ENCODE measurements around the gene ULK3. TPM values are rescaled to one million over a fixed set of nuclear protein-coding genes. Genes with fewer than 3 reads are reported as not detected.

Gene ULK3
- total RNA-seq, 1 experiment from 2014 or later: 15.3 TPM

DNA sequence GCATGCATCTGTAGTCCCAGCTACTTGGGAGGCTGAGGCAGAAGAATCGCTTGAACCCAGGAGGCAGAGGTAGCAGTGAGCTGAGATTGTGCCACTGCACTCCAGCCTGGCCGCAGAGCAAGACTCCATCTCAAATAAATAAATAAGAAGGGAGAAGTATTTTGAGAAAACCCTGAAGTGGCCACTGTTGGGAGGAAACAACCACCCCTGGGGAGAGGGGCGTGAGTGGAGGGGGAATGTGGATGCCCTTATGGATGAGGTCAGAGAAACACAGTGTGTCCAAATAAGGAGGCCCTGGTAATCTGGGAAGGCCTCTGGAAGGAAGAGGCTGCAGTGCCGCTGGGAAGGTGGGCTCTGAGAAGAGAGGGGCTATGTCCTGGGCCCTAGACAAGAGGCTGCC lies 20.7 kb downstream of the ULK3 start:
- DNase-seq (ENCODE audit: low read depth): no peak

GRCh38 chr15:74821790-74822158 lies 21.2 kb downstream of the ULK3 start:
- DNase-seq (ENCODE audit: low read depth): no peak

DNA sequence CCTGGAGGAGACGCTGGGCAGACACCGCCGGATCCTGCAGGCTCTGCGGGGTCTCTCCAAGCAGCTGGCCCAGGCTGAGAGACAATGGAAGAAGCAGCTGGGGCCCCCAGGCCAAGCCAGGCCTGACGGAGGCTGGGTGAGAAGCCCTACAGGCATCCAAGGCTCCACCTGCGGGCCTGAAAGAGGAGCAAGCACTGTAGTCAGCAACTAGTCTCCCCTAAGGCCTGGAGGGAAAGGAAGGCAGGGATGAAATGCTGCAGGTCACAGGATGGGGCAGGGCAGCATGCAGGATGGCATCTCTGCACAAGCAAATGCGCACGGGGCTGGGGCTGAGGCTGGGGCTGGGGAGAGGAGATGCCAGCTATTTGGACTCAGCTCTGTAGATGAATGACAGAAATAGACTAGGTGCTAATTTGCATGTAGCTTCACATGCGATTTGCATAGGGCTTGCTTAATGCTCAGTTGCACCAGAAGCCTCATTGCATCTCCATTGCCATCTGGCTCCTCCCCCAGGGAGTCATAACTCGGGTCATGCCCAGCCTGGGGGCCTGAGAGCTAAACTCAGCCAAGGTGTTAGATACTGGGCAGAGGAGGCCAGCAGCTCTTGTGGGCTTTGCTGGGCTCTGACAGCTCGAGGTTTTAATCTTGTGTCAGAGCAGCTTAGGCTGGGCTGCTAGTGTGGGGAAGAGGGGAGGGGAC lies 21.7 kb downstream of the ULK3 start:
- DNase-seq (ENCODE audit: low read depth): peak; percentile 47

- DNase-seq (ENCODE audit: low read depth): no peak
These were observed 22.9 kb downstream of the ULK3 start for GRCh38 chr15:74820056-74820455.

- DNase-seq (ENCODE audit: low read depth): peak; percentile 79
These were observed 25.6 kb downstream of the ULK3 start for GRCh38 chr15:74817370-74817737.

- DNase-seq (ENCODE audit: low read depth): no peak
These were observed 26.2 kb downstream of the ULK3 start for GRCh38 chr15:74816624-74817369.

GRCh38 chr15:74815961-74816360 lies 27.0 kb downstream of the ULK3 start:
- no peak for DNase-seq (ENCODE audit: low read depth)

GRCh38 chr15:74815121-74815934 lies 27.6 kb downstream of the ULK3 start:
- DNase-seq (ENCODE audit: low read depth): peak; percentile 25

- DNase-seq (ENCODE audit: low read depth): no peak
These were observed 30.4 kb downstream of the ULK3 start, which contains the start of gene LMAN1L for GRCh38 chr15:74812533-74812932. Gene LMAN1L (plus strand): TSS chr15:74812835. CDS start chr15:74812855, 20 bp downstream.

DNA sequence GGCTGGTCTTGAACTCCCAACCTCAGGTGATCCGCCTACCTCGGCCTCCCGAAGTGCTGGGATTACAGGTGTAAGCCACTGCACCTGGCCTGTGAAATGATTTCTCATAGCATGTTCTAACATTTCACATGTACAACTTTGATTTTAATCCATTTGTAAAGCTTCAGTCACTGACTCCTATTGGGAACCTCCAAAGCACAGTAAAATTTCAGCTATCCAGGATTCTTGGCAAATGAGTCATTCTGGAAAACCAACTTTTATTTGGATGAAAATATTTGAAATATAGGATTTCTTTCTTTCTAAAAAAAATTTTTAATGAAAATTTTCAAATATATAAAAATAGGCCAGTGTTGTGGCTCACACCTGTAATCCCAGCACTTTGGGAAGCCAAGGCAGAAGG lies 33.0 kb downstream of the ULK3 start:
- peak; percentile 44 for DNase-seq (ENCODE audit: low read depth)

- DNase-seq (ENCODE audit: low read depth): no peak
These were observed 33.7 kb downstream of the ULK3 start for GRCh38 chr15:74809242-74809641.

DNA sequence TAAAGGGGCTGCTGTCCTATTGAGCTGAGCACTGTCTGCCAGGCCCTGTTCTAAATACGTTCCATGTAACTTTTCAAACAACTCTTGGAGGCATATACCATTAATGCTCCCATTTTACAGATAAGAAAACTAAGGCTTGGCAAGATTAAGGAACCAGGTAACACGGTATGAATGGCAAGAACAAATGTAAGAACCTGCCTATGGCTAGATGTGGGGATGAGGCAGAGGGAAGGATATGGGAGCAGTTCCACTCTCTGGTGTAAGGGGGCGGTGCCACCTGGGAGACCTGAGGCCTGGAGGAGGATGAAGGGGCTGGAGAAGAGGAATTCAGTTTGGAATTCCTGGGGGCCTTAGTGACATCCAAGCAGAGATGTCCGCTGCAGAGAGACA lies 34.1 kb downstream of the ULK3 start:
- no peak for DNase-seq (ENCODE audit: low read depth)

DNA sequence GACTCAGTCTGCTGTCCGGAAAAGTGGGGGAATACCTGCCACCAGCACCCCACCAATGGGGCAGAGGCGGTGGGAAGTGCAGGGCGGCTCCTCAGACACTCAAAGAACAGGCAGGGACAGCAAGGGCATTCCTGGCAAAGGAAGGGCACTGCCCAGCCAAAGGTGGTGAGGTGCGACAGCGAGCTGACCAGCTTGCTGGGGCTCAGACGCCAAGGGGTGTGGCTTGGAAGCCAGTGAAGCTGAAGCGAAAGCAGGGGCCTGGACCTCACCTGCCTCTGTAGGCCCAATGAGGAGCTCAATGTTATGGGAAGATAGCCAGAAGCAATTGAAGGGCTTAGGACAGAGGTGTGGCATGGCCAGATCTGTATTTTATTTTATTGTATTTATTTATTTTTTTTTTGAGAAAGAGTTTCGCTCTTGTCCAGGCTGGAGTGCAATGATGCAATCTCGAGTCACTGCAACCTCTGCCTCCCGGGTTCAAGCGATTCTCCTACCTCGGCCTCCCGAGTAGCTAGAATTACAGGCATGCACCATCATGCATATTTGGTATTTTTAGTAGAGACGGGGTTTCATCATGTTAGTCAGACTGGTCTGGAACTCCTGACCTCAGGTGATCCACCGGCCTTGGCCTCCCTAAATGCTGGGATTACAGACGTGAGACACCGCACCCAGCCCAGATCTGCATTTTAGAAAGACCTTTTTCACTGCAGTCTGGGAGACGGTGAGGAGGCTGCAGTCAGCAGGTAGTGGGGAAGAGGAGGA lies 34.7 kb downstream of the ULK3 start:
- DNase-seq (ENCODE audit: low read depth): peak; percentile 25

DNA sequence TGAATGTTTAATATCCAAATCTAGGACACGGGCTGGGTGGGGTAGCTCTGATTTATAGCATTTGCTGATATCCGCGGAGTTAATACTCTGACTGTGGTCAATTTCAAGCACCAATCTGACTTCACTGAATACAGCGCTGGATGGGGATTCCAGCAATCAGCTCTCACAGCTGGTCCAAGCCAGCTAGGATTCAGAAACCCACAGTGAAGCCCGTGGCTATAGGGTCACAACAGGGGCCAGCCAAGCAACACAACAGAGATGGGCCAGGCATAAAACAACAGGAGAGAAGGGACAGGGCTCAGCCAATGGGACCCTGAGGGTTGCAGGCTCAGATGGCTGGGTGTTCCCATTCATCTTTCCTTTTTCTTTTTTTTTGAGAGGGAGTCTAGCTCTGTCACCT lies 35.7 kb downstream of the ULK3 start:
- DNase-seq (ENCODE audit: low read depth): no peak

DNA sequence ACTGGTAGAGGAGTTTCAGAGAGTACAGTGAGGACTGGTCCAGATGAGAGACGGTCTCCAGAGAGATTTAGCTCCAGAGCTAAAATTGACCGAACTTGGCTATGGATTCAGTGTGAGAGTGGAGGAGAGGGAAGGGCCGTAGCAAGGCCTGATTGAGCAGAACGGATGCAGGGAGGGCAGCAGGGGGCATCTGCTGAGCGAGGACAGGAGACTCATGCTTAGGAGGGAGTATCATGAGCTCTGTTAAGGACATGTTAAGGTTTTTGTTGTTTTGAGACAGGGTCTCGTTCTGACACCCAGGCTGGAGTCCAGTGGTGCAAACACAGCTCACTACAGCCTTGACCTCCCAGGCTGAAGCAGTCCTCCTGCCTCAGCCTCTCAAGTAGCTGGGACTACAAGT lies 38.0 kb downstream of the ULK3 start:
- no peak for DNase-seq (ENCODE audit: low read depth)

GRCh38 chr15:74802862-74803447 lies 40.0 kb downstream of the ULK3 start:
- DNase-seq (ENCODE audit: low read depth): no peak

GRCh38 chr15:74802290-74802689 lies 40.7 kb downstream of the ULK3 start:
- no peak for DNase-seq (ENCODE audit: low read depth)

GRCh38 chr15:74801311-74801997 lies 41.5 kb downstream of the ULK3 start:
- DNase-seq (ENCODE audit: low read depth): no peak

DNA sequence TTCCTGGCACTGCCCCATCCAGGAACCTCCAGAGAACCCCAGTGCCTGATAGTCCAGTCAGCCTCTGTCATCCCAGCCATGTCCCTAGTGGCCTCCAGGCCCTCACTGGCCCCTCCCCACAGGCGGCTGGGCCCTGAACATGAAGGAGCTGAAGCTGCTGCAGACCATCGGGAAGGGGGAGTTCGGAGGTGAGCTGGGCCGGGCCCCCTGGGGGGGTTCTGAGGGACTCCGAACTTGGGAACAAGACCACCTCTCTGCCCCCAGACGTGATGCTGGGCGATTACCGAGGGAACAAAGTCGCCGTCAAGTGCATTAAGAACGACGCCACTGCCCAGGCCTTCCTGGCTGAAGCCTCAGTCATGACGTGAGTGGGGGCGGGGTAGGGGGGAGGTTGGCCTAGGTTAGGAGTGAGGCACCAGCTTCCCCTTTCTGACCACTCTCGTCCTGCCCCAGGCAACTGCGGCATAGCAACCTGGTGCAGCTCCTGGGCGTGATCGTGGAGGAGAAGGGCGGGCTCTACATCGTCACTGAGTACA lies 42.3 kb downstream of the ULK3 start:
- no peak for DNase-seq (ENCODE audit: low read depth)

- peak; percentile 72 for DNase-seq (ENCODE audit: low read depth)
These were observed 42.9 kb downstream of the ULK3 start for GRCh38 chr15:74799856-74800558.

All from M059J (cell line).